Stomach (tissue), 9 donors: Measurements from ENCODE around the gene PHACTR3. TPM values are rescaled to one million over a fixed set of nuclear protein-coding genes. Genes with fewer than 3 reads are reported as not detected.

Experiments used
- DNase-seq, 2 donors: peaks; one replicate each; pipeline versions ENCODE4 v3.0.0 to v3.0.0-alpha.2; 2013 to 2019
- H3K27ac ChIP-seq, 5 donors: fragments of 200-600 bp in 4 of 5; sonication (generic) in 4 of 5; one replicate each; pipeline ENCODE4 v1.5.1; 2013 to 2019; ENCODE audit warnings: mild to moderate bottlenecking in 1 of 5, moderate library complexity in 1 of 5
- H3K27me3 ChIP-seq, 3 donors: fragments of 200-600 bp; sonication (generic); one replicate each; pipeline ENCODE4 v1.5.1; 2017 to 2019; ENCODE audit warnings: mixed run types in 1 of 3
- H3K36me3 ChIP-seq, 4 donors: fragments of 200-600 bp; sonication (generic); 1 replicate in 3 of 4; 2 replicates in 1 of 4; pipeline ENCODE4 v1.5.1; 2016 to 2019
- H3K4me1 ChIP-seq, 4 donors: fragments of 200-600 bp; sonication (generic); one replicate each; pipeline ENCODE4 v1.5.1; 2016 to 2019
- H3K4me3 ChIP-seq, 4 donors: fragments of 200-600 bp; sonication (generic) in 3 of 4; one replicate each; pipeline ENCODE4 v1.5.1; 2016 to 2019; ENCODE audit warnings: mild to moderate bottlenecking in 1 of 4
- H3K9me3 ChIP-seq, 4 donors: fragments of 200-600 bp; sonication (generic); one replicate each; pipeline ENCODE4 v1.5.1; 2016 to 2019
- CTCF ChIP-seq, 7 experiments: fragments of 450-650 bp in 4 of 7; fragments of 200-600 bp in 3 of 7; sonication (generic) in 3 of 7; IDR thresholded peaks; one replicate each; pipeline ENCODE4 v1.5.1; 2016 to 2019; ENCODE audit warnings: antibody characterized with exemption in 7 of 7, control low read depth in 2 of 7, mild to moderate bottlenecking in 1 of 7
- EP300 ChIP-seq: sonication (generic); formaldehyde crosslinking; IDR thresholded peaks from one replicate; pipeline ENCODE4 v1.6.1; 2017; ENCODE audit warnings: antibody characterized with exemption
- POLR2A ChIP-seq, 4 donors: fragments of 450-650 bp; IDR thresholded peaks; one replicate each; pipeline ENCODE4 v1.6.1; 2016; ENCODE audit warnings: antibody characterized with exemption in 4 of 4, control low read depth in 2 of 4, mild to moderate bottlenecking in 1 of 4, moderate library complexity in 1 of 4
- POLR2AphosphoS5 ChIP-seq, 3 donors: sonication (generic); formaldehyde crosslinking; IDR thresholded peaks; one replicate each; pipeline ENCODE4 v1.6.1; 2016; ENCODE audit warnings: antibody characterized with exemption in 3 of 3
- WGBS, 5 donors: extraction: QIAGEN DNeasy Blood & Tissue Kit in 3 of 5; methylation state at CpG; one replicate each; pipeline versions ENCODE4 v1.1.5 to v1.1.7; 2013 to 2018; 5-methylcytosine and 5-hydroxymethylcytosine counted together
- intact Hi-C: fragments of 100-400 bp; cut with DNase I; formaldehyde crosslinking; loops from one replicate; pipeline ENCODE4 v1.15.1; 2023; ENCODE audit warnings: low total_unique reads
- polyA plus RNA-seq, 3 donors: library from polyadenylated mRNA; stranded (reverse); fragments of 200-250 nt; gene quantifications; one replicate each; pipeline ENCODE4 v1.2.3, GENCODE V29; 2013
- total RNA-seq, 5 donors: library from RNA; depleted of rRNA; stranded (reverse); fragments of >200 nt; gene quantifications; one replicate each; pipeline versions ENCODE4 v1.1.0 to v1.2.3, GENCODE V29; 2014 to 2016
- donor health status: healthy with polysubstance abuse.
- donor health status: Bipolar disorder and iron deficiency.
- donor health status: healthy.

The PHACTR3 gene
- total and polyA plus RNA-seq, 8 donors: 0.55 to 3.7 (median 3.2) TPM; not detected in 3

- Histone ChIP-seq H3K27me3 (peaks cover 0 to 44% (median 0%) of the 10 kb centered on the region in 3 donors), H3K4me1 (no peaks in the 10 kb centered on the region), H3K27ac (no peak overlapping the region), H3K9me3 (no peaks in the 10 kb centered on the region), H3K36me3 (no peaks in the 10 kb centered on the region), H3K4me3 (no peak overlapping the region)
- WGBS, 5 donors: 75 to 90% (median 87%) methylated on average over 3 to 5 of the region's 5 CpGs
- no peak for TF ChIP-seq POLR2A (IDR thresholded peaks at IDR 0.05)
- TF ChIP-seq CTCF (IDR thresholded peaks at IDR 0.05): no peak
- TF ChIP-seq POLR2AphosphoS5 (IDR thresholded peaks at IDR 0.05): no peak
- no peak for TF ChIP-seq EP300
- intact Hi-C loops: no loop called here
- DNase-seq: no peak
These were observed 125.2 kb downstream of the PHACTR3 start for GRCh38 chr20:59729506-59729905.

GRCh38 chr20:59730722-59731121, 126.4 kb downstream of the PHACTR3 start:
- no peak for TF ChIP-seq EP300
- no peak for TF ChIP-seq POLR2AphosphoS5 (IDR thresholded peaks at IDR 0.05)
- no peak for TF ChIP-seq POLR2A (IDR thresholded peaks at IDR 0.05)
- no peak for TF ChIP-seq CTCF (IDR thresholded peaks at IDR 0.05)
- peaks cover 0 to 38% (median 0%) of the 10 kb centered on the region in 3 donors for H3K27me3 ChIP-seq
- 77 to 87% (median 81%) methylated on average over 3 of the region's 3 CpGs for WGBS, 5 donors
- DNase-seq: no peak
- H3K4me3 ChIP-seq: no peak overlapping the region
- no peaks in the 10 kb centered on the region for H3K36me3 ChIP-seq
- intact Hi-C loops: no loop called here
- no peaks in the 10 kb centered on the region for H3K9me3 ChIP-seq
- no peak overlapping the region for H3K27ac ChIP-seq
- no peaks in the 10 kb centered on the region for H3K4me1 ChIP-seq

- 63 to 82% (median 79%) methylated on average over 2 of the region's 2 CpGs for WGBS, 5 donors
- no peak for TF ChIP-seq POLR2AphosphoS5 (IDR thresholded peaks at IDR 0.05)
- no peak for TF ChIP-seq EP300
- TF ChIP-seq POLR2A (IDR thresholded peaks at IDR 0.05): no peak
- no peak for TF ChIP-seq CTCF (IDR thresholded peaks at IDR 0.05)
- Histone ChIP-seq H3K27ac (no peak overlapping the region), H3K4me1 (no peaks in the 10 kb centered on the region), H3K4me3 (no peak overlapping the region), H3K36me3 (no peaks in the 10 kb centered on the region), H3K27me3 (peaks cover 0 to 43% (median 0%) of the 10 kb centered on the region in 3 donors), H3K9me3 (no peaks in the 10 kb centered on the region)
- intact Hi-C loops: no loop called here
- peak in 1 of 2 donors; percentile 26 for DNase-seq
These were observed 127.0 kb downstream of the PHACTR3 start for GRCh38 chr20:59731376-59731775.

GRCh38 chr20:59733351-59733750, 129.0 kb downstream of the PHACTR3 start:
- intact Hi-C loops: no loop called here
- H3K4me1 ChIP-seq: no peaks in the 10 kb centered on the region
- no peaks in the 10 kb centered on the region for H3K36me3 ChIP-seq
- no peak for TF ChIP-seq POLR2AphosphoS5 (IDR thresholded peaks at IDR 0.05)
- TF ChIP-seq CTCF (IDR thresholded peaks at IDR 0.05): no peak
- no peak for TF ChIP-seq POLR2A (IDR thresholded peaks at IDR 0.05)
- no peak for TF ChIP-seq EP300
- DNase-seq: no peak
- no peaks in the 10 kb centered on the region for H3K9me3 ChIP-seq
- peaks cover 0 to 63% (median 4%) of the 10 kb centered on the region in 3 donors for H3K27me3 ChIP-seq
- WGBS, 5 donors: 51 to 81% (median 64%) methylated on average over 3 of the region's 3 CpGs
- no peak overlapping the region for H3K27ac ChIP-seq
- no peak overlapping the region for H3K4me3 ChIP-seq
